ENCODE measurements around the gene INAFM2.

The INAFM2 gene

DNA sequence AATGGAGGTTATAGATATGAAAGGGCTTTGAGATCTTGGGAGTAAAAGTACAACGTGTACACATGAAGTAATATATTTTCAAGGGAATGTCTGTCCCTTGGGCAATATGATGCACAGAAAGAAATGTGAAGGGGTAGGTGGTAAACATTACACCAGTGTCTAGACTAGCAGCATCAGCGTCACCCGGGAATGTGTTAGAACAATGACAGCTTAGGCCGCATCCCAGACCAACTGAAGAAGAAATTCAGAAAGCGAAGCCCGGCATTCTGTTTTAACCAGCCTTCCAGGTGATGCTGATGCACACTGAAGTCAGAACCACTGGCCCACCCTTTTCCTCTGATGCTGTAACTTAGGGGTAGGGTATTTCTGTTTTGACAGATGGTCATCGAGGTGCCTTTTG, 6.3 kb downstream of the INAFM2 start:
- no peak for DNase-seq (ENCODE audit: low spot score)

DNA sequence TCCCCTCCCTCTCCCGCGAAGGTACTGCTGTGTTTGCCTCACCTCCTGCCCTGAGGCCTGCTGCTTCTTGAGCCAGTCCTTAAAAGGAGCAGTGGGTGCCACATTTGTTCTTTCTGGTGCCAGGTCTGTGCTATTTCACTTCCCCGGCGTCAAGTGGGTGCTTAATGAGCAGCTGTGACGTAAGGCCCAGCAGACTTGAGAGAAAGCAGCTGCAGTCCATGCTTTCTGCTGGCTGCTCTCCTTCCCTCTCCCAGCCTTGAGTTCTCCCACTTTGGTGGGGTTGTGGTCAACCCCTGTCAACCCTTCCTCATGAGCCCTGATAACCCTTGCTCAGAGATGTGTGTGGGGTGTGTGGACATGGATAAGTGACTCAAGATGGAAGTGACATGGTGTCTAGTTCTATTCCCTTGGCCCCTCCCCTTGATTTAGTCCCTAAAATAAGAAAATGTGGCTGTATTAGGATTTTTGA, 6.9 kb downstream of the INAFM2 start:
- DNase-seq (ENCODE audit: low spot score), result no peak

DNA sequence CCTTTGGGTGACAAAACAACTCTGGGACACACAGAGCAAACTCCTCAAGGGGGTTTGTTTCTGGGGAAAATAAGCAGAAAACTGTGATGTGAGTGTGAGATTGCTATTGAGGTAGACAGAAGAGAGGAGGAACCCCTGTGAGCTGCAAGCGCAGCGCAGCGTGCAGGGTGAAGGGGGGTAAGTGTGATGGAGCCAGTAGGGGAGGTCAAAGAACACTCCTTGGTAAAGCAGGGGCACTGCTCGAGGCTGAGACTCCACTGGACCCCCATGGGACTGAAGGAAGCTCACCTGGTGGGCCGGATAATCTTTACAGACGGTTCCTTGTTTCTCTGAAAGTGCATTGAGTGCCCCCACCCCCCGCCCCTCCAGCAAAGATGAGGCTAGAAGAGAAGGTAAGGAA, 7.5 kb downstream of the INAFM2 start:
- DNase-seq (ENCODE audit: low spot score), result no peak

DNA sequence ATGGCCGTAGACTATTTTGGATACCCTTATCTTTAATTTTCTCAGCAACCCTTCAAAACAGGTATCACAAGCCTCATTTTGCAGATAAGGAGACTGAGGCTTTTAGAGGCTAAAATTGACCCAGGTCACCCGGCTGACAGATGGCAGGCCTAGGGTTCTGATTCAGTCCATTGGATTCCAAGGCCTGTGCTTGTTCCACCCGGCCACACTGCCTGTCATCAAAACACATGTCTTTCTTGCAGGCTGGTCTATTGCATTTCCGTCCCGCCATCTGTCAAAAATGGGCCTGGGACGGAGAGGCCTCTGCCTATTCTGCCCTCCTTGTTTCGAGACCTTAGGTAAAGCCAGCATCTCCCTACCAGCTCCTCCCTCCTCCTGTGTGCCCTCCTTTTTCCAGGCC, 8.1 kb downstream of the INAFM2 start:
- DNase-seq (ENCODE audit: low spot score), result no peak

DNA sequence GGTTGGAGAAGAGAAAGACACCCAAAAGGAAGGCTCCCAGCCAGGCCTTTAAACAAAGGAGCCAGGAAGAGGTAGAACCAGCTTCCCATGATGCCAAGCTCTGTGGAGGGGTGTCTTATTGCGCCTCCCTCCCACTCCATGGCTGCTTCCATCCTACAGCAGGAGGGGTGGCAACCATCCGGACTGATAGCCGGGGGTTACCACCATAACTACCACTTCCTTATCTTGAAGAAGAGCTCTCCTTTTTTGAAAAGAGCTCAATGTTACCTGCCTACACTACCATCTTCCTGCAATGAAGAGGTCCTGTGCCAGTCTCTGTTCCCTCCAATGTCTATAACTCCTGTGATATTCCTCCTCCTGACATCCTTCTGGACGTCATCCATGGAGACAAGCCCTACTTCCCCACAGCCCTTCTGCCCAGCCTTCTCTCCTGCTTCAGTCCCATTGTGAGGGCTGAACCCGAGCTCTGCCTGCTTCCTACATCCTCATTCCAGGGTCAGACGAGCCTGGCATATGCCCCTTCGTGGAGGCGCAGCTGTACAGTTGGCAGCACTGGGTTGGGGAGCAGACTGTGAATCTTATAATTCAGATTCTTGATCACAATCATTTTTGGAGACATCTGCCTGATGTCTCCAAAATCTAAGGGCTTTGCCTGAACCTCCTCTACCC, 8.8 kb downstream of the INAFM2 start:
- DNase-seq (ENCODE audit: low spot score), result no peak

DNA sequence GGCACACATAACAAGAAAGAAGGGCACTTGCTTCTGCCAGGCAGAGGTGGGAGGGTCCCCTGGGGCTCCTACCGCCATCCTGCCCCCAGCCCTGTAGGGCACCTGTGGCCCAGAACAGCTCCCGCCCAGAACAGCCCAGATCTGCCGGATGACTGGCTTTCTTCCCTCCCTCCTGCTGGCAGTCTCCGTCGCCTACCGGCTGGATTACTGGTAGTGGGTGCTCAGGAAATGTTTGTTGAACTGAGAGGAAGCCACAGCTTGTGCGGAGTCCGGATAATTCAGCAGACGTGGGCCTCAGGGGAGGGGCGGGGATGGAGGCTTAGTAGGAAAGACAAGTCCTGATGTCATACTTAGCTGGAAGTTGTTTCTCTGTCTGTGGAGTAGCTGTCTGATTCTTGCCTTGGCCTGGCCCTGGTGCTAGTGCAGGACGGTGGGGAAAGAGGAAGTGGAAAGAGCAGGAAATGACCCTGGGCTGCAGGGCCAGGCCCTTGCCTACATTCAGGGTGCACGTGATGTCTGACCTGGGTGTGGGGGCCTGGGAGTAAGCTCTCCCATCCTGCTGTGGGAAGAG, 10.5 kb downstream of the INAFM2 start:
- peak; percentile 41 for DNase-seq (ENCODE audit: low spot score)

DNA sequence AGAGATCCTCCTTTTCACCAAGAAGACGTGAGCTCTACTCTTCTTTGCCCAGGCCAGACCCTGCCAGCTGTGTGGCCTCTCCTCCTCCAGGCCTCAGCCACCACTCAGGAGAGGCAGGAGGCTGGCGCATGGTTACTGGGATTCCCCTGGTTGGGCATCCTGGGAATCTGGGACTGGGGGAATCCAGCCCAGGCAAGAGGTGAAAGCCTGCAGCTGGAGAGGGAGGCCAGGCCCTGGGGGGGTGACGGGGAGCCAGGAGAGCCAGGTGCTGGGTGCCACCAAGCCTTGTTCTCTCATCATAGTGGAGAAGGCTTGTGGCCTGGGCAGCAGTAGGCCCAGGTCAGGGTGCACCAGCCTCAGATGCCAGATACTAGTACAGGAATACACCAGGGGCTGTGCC, 11.0 kb downstream of the INAFM2 start:
- no peak for DNase-seq (ENCODE audit: low spot score)

DNA sequence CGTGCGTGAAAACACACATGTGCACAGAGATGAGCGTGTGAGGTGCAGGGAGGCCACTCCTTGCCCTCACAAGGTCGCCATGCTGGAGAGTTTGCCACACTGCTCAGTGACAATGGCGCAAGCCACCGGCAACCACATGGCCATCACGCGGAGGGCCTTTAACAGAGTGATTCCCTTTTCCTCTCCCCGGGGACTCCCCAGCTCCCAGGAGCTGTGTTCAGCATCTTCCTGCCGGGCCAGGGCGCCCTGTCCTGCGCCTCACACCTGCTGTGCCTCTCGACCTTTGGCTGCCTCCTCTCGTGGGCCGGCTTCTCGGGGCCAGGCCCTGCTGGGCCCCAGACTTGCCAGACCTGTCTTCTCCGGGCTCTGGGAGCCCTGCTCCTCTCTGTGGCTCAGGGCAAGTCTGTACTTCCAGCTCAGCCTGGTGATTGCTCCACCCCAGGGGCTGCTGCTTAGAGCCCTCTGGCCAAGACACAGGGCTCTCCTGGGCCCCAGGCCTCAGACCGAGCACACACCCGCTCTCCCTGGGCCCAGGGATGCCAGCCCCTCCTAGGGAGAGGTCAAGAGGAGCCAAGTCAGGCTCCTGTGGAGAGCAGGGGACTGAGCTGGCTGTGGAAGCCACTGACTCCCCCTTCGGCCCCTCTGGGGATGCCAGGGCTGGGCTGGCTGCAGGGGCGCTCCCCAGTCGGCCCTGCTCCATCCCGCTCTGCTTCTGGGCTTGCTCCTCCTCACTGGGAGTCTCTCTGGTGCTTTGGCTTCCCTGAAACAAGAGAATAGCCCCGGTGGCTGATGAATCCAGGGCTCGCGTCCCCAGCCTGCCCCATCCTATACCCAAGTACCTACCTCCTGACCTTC, 11.7 kb downstream of the INAFM2 start:
- no peak for DNase-seq (ENCODE audit: low spot score)

DNA sequence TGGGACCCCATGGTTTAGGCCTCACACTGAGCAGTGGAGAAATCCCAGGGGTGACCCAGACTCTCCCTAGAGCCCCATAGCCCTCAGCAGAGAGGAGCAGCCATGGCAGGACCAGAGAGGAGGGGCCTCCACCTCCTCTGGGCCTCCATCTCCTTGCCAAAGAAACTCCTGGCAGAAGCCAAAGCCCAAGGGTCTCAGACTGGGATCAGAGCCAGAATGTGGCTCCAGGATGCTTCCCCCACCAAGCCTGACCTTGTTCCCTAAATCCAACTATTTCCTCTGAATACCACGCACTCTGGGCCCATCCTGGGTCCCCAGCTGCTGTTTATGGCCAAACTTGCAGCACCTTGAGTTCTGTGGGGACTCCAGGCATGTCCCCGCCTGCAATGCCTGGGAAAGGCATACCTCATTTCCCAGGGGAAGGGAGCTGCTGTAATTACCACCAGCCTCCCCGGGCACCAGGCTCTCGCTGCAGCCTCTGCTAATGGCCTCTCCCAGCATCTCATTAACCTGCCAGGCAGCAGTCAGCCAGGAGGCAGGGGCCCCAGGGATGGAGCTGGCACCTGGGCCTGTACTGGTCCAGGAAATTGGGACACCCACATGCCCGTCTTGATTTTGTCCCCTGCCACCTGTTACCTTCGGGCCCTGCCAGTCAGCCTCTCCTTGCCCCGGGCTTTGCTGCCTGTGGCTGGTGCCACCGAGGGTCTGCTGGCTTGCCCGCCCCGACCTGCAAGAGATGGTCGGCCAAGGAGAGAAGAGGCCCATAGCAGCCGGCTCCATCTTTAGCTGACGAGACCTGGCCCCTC, 12.6 kb downstream of the INAFM2 start:
- DNase-seq (ENCODE audit: low spot score), result no peak

DNA sequence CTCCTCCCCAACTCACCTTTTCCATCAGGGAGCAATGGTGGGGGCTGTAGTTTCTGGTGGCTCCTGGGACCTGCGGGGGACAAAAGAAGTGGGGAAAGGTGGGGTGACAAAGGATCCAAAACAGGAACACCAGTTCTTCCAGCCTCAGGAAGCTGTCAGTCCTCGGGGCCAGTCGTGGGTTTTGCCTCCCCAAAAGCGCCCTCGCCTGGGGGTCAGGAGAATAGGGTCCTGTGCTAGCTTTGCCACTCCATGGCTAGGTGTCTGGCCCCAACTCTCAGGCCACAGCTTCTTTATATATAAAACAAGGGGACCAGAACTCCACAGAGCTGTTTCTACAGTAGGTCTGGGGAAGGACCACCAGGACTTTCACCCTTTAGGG, 13.2 kb downstream of the INAFM2 start:
- DNase-seq (ENCODE audit: low spot score), result peak; percentile 50

DNA sequence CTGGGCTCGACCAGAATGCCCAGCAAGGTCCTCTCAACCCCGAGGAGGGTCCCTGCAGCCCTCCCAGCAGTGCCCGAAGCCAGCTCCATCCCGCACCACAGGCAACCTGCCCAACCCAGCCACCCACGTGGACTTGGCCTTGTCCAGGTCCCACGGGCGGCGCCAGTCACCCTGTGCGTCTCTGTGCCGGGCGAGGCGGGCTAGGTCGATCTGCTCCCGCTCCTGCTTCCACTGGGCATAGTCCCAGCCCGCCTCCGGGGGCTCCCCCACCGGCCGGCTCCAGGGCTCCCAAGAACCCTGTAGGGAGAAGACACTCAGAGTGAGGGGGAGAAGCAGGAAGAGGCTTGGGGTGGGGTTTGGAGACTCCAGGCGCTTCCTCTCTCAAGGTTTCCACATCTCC, 14.1 kb downstream of the INAFM2 start:
- no peak for DNase-seq (ENCODE audit: low spot score)

DNA sequence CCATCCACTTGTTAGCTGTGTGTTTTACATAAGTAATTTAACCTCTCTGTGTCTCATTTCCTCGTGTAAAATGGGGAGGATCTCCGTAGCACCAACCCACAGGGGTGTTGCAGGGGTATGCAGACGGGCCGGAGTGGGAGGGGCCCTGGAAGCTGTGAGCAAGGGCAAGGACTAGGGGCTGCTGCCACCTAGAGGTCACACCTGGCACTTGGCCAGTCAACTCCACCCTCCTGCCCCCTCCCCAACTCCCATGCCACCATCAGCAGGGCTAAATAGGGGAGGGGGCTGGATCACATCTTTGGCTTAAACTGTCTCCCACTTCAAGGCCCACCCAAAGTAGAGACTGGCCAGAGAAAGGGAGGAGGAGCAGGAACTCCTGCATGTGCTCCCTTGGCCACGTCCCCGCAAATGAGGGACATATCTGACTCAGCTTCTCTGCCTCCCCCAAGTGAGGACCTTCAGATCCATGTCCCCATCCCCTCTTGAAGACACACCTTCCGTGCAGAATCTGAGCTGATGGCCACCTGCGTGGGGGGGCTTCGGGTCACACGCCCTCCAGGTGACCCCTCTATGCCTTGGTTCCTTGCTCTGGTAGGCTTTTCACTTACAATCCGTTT, 14.7 kb downstream of the INAFM2 start:
- DNase-seq (ENCODE audit: low spot score), result peak; percentile 90

DNA sequence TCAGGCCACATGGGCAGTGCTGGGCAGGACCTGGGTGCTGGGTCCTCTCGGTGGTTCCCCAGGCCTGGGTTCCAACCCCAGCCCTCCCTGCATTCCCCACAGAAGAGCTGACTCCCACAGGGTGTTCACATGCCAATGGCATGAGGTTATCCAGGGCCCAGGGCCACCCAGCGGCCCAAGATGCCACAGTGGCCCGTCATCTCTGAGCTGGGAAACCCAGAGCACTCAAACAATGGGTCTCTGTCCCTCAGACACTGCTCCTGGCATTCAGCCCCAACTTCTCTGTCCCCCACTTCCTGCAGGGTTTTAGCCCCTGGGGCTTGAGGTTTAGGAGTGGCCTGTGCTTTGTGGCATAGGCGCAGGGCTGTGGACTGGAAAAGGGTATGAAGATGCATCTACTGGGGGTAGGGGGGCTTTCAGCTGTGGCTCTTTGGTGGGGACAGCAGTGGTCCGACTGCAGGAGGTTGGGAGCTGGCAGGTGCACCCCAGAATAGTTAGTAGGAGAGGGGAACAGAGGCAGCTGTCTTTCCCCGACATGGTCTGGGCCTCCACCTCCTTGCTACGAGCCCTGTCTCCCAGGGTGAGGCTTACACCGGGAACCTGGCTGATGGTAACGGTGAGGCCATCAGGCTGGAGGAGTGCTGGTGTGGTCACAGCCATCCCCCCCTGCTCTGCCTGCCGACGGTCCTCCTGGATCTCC, 15.6 kb downstream of the INAFM2 start:
- no peak for DNase-seq (ENCODE audit: low spot score)

DNA sequence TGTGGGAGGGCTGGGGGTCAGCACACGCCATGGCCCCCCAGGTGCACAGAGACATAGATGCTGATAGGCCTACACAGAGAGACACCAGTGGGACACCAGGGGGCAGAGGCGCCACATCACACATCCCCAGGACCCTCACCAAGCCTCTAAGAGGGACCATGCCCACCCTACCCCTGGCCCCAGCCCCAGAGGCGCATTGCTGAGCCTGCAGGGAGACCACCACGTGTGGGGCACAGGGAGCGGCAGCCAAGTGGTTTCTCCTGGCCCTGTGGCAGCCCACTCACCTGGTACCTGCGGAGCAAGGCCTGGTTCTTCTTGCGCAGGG, 16.1 kb downstream of the INAFM2 start:
- no peak for DNase-seq (ENCODE audit: low spot score)

DNA sequence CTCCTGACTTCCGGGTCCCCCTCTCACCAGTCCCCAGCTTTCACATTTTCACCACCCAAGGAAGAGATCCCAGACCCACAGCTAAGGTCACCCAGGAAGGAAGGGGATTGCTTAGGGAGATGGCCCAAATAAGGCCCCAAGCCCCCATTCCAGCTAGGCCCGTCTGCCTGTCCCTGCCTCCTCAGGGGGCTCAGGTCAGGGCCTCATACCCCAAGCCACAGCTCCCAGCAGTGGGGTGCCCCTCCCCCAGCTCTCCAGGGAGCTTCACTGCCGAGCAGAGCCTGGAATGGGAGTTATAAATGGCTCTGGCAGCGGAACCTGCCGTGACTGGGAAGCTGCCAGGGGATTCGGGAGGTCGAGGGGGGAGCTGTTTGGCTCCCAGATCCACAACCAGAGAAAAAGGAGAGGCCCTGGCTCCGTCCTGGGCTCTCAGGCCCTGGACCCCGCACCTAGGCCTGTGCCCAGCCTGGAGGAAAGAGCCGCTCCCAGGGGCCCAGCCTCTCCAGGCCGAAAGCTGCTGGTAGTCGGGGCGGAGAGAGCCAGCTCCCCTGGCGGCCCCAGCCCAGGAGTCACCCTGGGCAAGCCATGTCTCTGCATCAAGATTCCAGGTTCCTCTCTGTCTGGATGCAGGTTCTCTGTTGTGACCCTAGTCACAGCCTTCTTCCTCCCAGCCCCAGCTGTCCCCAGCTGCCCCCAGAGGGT, 16.7 kb downstream of the INAFM2 start:
- no peak for DNase-seq (ENCODE audit: low spot score)

DNA sequence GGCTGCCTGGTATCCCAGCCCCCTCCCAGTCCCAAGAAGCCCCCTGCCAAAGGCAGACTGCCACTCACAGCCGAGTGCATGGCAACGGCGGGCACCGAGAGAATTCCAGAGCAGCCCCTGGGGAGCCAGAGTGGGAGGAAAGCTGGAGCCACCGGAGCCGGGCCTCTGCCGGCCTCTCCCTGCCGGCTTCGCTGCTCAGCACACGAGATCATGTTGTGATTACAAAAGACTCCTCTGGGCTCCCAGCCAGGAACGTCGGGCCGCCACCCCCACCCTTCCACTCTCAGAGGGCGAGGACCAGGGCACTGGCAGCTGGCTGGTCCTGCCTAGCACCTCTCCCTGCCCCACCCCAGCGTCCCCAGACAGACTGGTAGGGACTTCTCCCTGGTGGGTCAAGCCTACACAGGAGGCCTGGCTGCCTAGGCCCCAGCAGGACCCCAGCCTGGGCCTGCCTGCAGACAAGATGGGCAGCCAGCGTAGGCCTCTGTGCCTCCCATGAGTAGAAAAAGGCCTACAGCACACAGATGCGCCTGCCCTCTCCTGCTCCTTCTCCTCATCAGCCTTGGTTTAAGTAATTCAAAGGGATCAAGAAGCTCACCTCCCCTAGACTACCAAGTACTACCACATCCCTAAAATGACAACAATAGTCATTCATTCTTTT, 17.4 kb downstream of the INAFM2 start, which contains the start of gene CCDC9B:
Gene CCDC9B (minus strand): TSS at position 200 of the 661 bp plus-strand sequence. CDS start 120 bp downstream, at position 80.
- DNase-seq (ENCODE audit: low spot score), result no peak

DNA sequence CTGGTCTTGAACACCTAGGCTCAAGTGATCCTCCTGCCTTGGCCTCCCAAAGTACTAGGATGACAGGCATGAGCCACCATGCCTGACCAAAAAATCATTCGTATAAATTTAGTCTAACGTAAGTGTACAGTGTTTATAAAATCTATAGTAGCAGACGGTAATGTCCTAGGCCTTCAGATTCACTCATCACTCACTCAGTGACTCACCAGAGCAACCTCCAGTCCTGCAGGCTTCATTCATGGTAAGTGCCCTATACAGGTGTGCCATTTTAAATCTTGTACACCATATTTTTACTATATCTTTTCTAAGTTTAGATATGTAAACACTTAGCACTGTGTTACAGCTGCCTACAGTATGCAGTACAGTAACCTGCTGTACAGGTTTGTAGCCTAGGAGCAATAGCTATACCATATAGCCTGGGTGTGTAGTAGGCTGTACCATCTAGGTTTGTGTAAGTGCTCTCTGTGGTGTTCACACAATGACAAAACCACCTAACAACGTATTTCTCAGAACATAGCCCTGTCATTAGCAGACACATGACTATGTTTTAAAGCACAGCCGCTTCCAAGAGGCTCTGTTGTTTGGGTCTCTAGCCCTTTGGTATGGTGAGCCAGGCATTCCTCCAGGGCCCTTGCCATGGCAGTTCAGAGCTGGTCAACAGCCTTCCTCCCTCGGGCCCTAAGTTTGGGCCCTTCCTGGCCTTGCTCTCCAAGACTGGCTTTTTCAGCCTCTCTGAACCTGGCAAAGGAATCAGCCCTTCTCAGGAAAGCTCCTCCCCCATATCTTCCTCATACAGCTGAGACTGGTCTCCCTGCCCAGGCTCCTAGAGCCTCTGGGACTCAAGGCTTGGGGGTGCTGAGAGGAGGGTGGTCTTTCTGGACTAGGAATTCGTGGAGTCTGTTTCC, 19.2 kb downstream of the INAFM2 start:
- no peak for DNase-seq (ENCODE audit: low spot score)

DNA sequence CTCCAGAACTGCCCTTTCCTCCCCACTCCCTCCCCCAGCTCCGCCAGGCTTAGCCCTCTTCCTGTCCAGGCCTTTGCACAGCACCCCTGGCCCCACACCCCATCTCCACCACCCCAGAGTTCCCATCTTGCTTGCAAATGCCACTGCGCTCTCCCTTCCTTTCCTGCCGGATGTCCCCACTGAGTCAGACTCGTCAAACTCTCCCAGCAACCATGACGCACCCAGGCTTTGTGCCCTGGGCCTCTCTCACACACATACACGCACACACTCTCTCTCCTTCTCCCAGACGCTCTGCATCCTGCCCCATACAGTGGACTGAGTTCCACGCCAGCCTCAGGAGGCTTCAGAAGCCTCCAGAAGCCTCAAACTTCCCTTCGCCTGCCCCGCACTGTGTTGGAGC, 20.0 kb downstream of the INAFM2 start:
- DNase-seq (ENCODE audit: low spot score), result no peak

DNA sequence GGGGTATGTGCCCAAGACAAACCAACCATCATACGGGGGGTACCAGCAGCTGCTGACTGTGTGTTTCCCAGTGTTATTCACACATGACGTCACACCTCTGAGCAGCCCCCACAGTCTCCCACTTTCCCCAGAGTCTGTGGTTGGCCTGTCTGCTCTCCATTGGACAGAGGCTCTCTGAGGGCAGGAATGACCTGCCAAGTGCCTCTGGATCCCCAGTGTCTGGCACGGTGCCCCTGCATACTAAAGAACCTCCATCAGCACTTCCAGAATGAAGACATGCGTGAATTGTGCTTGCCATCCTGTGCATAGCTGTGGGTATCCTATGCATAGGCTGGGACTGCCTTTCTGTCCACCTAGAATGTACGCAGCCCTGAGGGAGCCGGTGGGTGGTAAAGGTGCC, 20.7 kb downstream of the INAFM2 start:
- DNase-seq (ENCODE audit: low spot score), result no peak

All from germinal center (tissue), 1 donor.